Suppressor macrophage (primary cell): ENCODE results near the gene RIPPLY3.
"Not testable (repeated sequence)": the region's sequence is repeated elsewhere in the genome, so short reads cannot be mapped to it uniquely, and the experiment has no call there.

ENCODE experiments used
- DNase-seq, 4 experiments: peaks; one replicate each; pipeline ENCODE4 v3.0.0-alpha.2; 2020 to 2022

RIPPLY3 gene

GRCh38 chr21:36981049-36981391, 25.5 kb upstream of the RIPPLY3 start:
- DNase-seq: no peak

- no peak for DNase-seq
Measured at GRCh38 chr21:36981977-36982700, 24.4 kb upstream of the RIPPLY3 start.

GRCh38 chr21:36985751-36986594, 20.5 kb upstream of the RIPPLY3 start:
- DNase-seq: no peak

- DNase-seq: no peak
Measured at GRCh38 chr21:36987845-36988244, 18.7 kb upstream of the RIPPLY3 start.

- no peak for DNase-seq
Measured at GRCh38 chr21:36988536-36988935, 18.0 kb upstream of the RIPPLY3 start.

- not testable (repeated sequence) for DNase-seq
Measured at GRCh38 chr21:36989199-36989698, 17.3 kb upstream of the RIPPLY3 start.

- DNase-seq: peak; percentile 97 to 99 (median 98)
Measured at GRCh38 chr21:36989699-36990507, 16.6 kb upstream of the RIPPLY3 start.

- DNase-seq: no peak
Measured at GRCh38 chr21:36990508-36991205, 15.8 kb upstream of the RIPPLY3 start.

- no peak for DNase-seq
Measured at GRCh38 chr21:36992671-36993070, 13.8 kb upstream of the RIPPLY3 start.

GRCh38 chr21:36994501-36995158, 11.9 kb upstream of the RIPPLY3 start:
- no peak for DNase-seq

- not testable (repeated sequence) for DNase-seq
Measured at GRCh38 chr21:36995285-36995684, 11.2 kb upstream of the RIPPLY3 start.

- DNase-seq: no peak
Measured at GRCh38 chr21:36999131-36999898, 7.2 kb upstream of the RIPPLY3 start.

- no peak for DNase-seq
Measured at GRCh38 chr21:37000381-37000780, 6.1 kb upstream of the RIPPLY3 start.

- peak in 1 of 4 experiments; percentile 13 for DNase-seq
Measured at GRCh38 chr21:37001441-37001840, 5.1 kb upstream of the RIPPLY3 start.

GRCh38 chr21:37002851-37003250, 3.7 kb upstream of the RIPPLY3 start:
- not testable (repeated sequence) for DNase-seq

- DNase-seq: not testable (repeated sequence)
Measured at GRCh38 chr21:37003917-37004316, 2.6 kb upstream of the RIPPLY3 start.

GRCh38 chr21:37005548-37006485, 685 bp upstream of the RIPPLY3 start:
- DNase-seq: no peak

GRCh38 chr21:37008724-37009123, 2.2 kb downstream of the RIPPLY3 start:
- no peak for DNase-seq

- peak; percentile 87 to 92 (median 90) for DNase-seq
Measured at GRCh38 chr21:37009740-37010341, 3.3 kb downstream of the RIPPLY3 start.
